MM.1S (cell line): ENCODE measurements around the gene ALDH3A1.

Source experiments
- EZH2phosphoT487 ChIP-seq: fragments of 300-600 bp; sonication (generic); IDR thresholded peaks from 2 replicates; pipeline ENCODE4 v1.6.1; 2018; ENCODE audit warnings: antibody characterized with exemption, low read length
- TF ChIP-seq, protein P1 (sequence below): fragments of 300-600 bp; sonication (generic); IDR thresholded peaks from 2 replicates; pipeline ENCODE4 v1.5.1; 2016; ENCODE audit warnings: antibody characterized with exemption, low read length, mixed read lengths

DNA sequence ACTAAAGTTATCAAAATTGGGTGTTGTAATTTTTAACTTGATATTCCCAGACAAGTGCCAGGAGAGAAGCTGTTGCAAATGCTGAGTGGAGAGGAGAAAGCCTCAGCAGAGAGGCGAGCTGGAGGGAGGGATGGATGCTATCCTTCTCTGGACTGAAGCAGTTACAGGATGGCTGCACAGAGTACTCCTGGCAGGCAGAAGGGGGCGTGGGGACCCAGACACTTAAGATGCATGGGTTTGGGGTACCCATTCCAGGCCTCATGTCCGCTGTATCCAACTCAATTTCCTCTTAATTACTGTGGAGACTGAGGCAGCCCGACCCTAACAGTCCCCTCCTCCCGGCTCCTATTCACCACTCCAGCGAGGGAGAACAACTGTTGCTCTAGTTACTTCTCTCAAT lies 25.4 kb upstream of the ALDH3A1 start:
- no peak for TF ChIP-seq EZH2phosphoT487
- TF ChIP-seq, protein P1, sequence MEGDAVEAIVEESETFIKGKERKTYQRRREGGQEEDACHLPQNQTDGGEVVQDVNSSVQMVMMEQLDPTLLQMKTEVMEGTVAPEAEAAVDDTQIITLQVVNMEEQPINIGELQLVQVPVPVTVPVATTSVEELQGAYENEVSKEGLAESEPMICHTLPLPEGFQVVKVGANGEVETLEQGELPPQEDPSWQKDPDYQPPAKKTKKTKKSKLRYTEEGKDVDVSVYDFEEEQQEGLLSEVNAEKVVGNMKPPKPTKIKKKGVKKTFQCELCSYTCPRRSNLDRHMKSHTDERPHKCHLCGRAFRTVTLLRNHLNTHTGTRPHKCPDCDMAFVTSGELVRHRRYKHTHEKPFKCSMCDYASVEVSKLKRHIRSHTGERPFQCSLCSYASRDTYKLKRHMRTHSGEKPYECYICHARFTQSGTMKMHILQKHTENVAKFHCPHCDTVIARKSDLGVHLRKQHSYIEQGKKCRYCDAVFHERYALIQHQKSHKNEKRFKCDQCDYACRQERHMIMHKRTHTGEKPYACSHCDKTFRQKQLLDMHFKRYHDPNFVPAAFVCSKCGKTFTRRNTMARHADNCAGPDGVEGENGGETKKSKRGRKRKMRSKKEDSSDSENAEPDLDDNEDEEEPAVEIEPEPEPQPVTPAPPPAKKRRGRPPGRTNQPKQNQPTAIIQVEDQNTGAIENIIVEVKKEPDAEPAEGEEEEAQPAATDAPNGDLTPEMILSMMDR, result no peak
